H1 (cell line): ENCODE results near the gene ZNF155. TPM values are rescaled to one million over a fixed set of nuclear protein-coding genes. Genes with fewer than 3 reads are reported as not detected.

Experiments
- EGR1 ChIP-seq: IDR thresholded peaks from 2 replicates; pipeline ENCODE4 v1.6.1; 2011; ENCODE audit warnings: low read depth, low read length, borderline replicate concordance
- EP300 ChIP-seq, 2 experiments: IDR thresholded peaks; 1 replicate in 1 of 2; 2 replicates in 1 of 2; pipeline ENCODE4 v1.6.1; 2011 to 2012; ENCODE audit warnings: low read depth in 2 of 2, low read length in 2 of 2, mild to moderate bottlenecking in 2 of 2, borderline replicate concordance in 1 of 2, inconsistent platforms in 1 of 2, moderate library complexity in 1 of 2
- GABPA ChIP-seq: IDR thresholded peaks from 2 replicates; pipeline ENCODE4 v1.6.1; 2011; ENCODE audit warnings: mild to moderate bottlenecking, low read length, moderate library complexity, borderline replicate concordance; ENCODE audit not compliant: insufficient read depth
- HDAC2 ChIP-seq, 2 experiments: fragments of 300-600 bp in 1 of 2; sonication (generic) in 1 of 2; IDR thresholded peaks; 2 replicates each; pipeline ENCODE4 v1.6.1; 2011 to 2012; ENCODE audit warnings: low read depth in 2 of 2, low read length in 2 of 2, mild to moderate bottlenecking in 2 of 2, moderate library complexity in 2 of 2, borderline replicate concordance in 1 of 2, inconsistent platforms in 1 of 2
- KDM4A ChIP-seq: IDR thresholded peaks from one replicate; pipeline ENCODE4 v1.7.1; 2012; ENCODE audit warnings: low read depth, mild to moderate bottlenecking, moderate library complexity, low read length, inconsistent platforms; ENCODE audit not compliant: severe bottlenecking
- PHF8 ChIP-seq: fragments of 200-600 bp; sonication (generic); conservative IDR thresholded peaks from 2 replicates; pipeline ENCODE4 v1.7.1; 2012; ENCODE audit warnings: low read depth, mild to moderate bottlenecking, inconsistent platforms, low read length, moderate library complexity
- RBBP5 ChIP-seq: IDR thresholded peaks from 2 replicates; pipeline ENCODE4 v1.7.1; 2012; ENCODE audit warnings: low read depth, mild to moderate bottlenecking, inconsistent platforms, low read length, moderate library complexity, borderline replicate concordance
- RFX5 ChIP-seq: IDR thresholded peaks from 2 replicates; pipeline ENCODE4 v1.6.1; 2011; ENCODE audit warnings: low read depth, low read length, improper control_type of control experiment, borderline replicate concordance
- TAF7 ChIP-seq: optimal IDR thresholded peaks from 2 replicates; pipeline ENCODE3; 2011; ENCODE audit warnings: low read depth, mild to moderate bottlenecking, inconsistent platforms, low read length, moderate library complexity, borderline replicate concordance
- TBP ChIP-seq: IDR thresholded peaks from 2 replicates; pipeline ENCODE4 v1.6.1; 2011; ENCODE audit warnings: low read depth, low read length, improper control_type of control experiment
- polyA plus RNA-seq, 7 experiments: library from polyadenylated mRNA; depleted of rRNA in 3 of 7; stranded (reverse) in 5 of 7; unstranded in 2 of 7; fragments of >200 nt in 5 of 7; fragments of 200-250 nt in 2 of 7; gene quantifications; 1 replicate in 5 of 7; 2 replicates in 1 of 7; 4 replicates in 1 of 7; pipeline versions ENCODE4 v1.2.1 to v1.2.3, GENCODE V29; 2011 to 2013; ENCODE audit warnings: missing spikeins in 2 of 7, mixed read lengths in 2 of 7
- total RNA-seq: library from RNA; stranded (reverse); fragmentation: NEBNext Ultra II Directional; extraction: Animal tissue kit (Norgen Biotek cat#: 25700); gene quantifications from 2 replicates; pipeline ENCODE4 v1.2.1, GENCODE V29; 2021

The ZNF155 gene
- total and polyA plus RNA-seq, 2 of the 8 experiments (the other 6 are each of a cell fraction or from before 2014, with no cell fraction given): 3.1 to 9.0 TPM

DNA sequence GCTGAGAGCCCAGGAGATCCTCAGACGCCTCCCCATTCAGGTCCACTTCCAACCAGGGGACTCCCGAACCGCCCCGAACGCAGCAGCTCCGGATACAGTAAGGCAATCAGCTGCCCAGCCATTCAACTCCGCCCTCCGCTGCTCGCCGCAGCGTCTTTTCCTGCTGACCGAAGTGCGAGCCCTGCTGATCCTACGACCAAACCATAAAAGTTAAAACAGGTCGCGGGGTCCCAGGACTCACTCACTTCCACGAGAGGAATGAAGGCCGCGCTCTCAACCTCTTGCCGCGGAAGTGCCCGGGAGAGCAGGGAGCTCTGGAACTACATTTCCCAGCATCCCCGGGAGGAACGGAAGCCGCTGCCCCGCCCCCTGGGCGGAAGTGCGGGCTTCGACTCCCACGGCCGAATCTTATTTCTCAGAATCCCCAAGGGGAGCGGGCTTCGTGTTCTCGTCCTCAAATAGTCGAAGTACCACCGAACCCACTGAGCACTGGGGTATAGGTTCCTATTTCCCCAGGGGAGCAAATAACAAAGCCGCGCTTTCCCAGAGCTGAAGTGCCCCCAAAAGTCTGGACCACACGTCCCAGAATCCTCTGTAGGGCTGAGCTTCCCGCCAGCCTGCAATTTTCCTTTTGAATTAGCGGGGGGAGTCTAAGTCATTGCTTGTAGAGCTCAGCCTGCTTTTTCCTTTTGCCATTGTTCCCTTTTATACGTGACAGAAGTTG, 48.8 kb upstream of the ZNF155 start, which contains the start of gene ZNF45 (continued):
- peak; percentile 68 for TF ChIP-seq PHF8
- no peak for TF ChIP-seq EP300 (IDR thresholded peaks at IDR 0.05; ENCODE audit: borderline replicate concordance in 1 of 2, low read depth in 2 of 2, low read length in 2 of 2)
- TF ChIP-seq TBP: 0 out of 2 replicates have a peak, but pooled peaks have one; percentile 41
- TF ChIP-seq GABPA: peak; percentile 94
- 0 out of 2 replicates have a peak, but pooled peaks have one; percentile 26 for TF ChIP-seq EGR1
- no peak for TF ChIP-seq TAF7
- TF ChIP-seq RBBP5: 0 out of 2 replicates have a peak, but pooled peaks have one; percentile 55
- TF ChIP-seq KDM4A: peak; percentile 82
- TF ChIP-seq RFX5: no peak
- TF ChIP-seq HDAC2 (IDR thresholded peaks at IDR 0.05; ENCODE audit: borderline replicate concordance in 1 of 2, low read depth in 2 of 2, low read length in 2 of 2): 0 out of 4 replicates have a peak, but pooled peaks of 1 of the 2 experiments have one; percentile 74
